HEK293 (cell line): ENCODE measurements around the gene TAPBP.

Experiments used
- EGR2 ChIP-seq: fragments of 450-650 bp; formaldehyde crosslinking; IDR thresholded peaks from 2 replicates; pipeline ENCODE4 v1.5.1; 2016; ENCODE audit warnings: low read depth, missing biosample characterization, missing genetic modification characterization
- GLIS1 ChIP-seq: fragments of 450-650 bp; formaldehyde crosslinking; IDR thresholded peaks from 2 replicates; pipeline ENCODE4 v1.5.1; 2016; ENCODE audit warnings: missing biosample characterization, missing genetic modification characterization
- SALL2 ChIP-seq: fragments of 450-650 bp; formaldehyde crosslinking; IDR thresholded peaks from 2 replicates; pipeline ENCODE4 v1.5.0; 2017; ENCODE audit warnings: missing biosample characterization, mild to moderate bottlenecking, missing genetic modification characterization, borderline replicate concordance
- SCRT2 ChIP-seq: fragments of 450-650 bp; formaldehyde crosslinking; IDR thresholded peaks from 2 replicates; pipeline ENCODE4 v1.5.1; 2016; ENCODE audit warnings: missing biosample characterization, missing genetic modification characterization
- SP7 ChIP-seq: fragments of 450-650 bp; formaldehyde crosslinking; IDR thresholded peaks from 2 replicates; pipeline ENCODE4 v1.5.1; 2016; ENCODE audit warnings: missing biosample characterization, missing genetic modification characterization
- ZNF10 ChIP-seq: fragments of 450-650 bp; formaldehyde crosslinking; IDR thresholded peaks from 2 replicates; pipeline ENCODE4 v1.5.1; 2017; ENCODE audit warnings: missing biosample characterization, missing genetic modification characterization
- ZNF133 ChIP-seq: fragments of 450-650 bp; formaldehyde crosslinking; IDR thresholded peaks from 2 replicates; pipeline ENCODE4 v1.5.1; 2016; ENCODE audit warnings: missing biosample characterization, missing genetic modification characterization
- ZNF138 ChIP-seq: fragments of 450-650 bp; formaldehyde crosslinking; IDR thresholded peaks from 2 replicates; pipeline ENCODE4 v1.5.1; 2016; ENCODE audit warnings: missing biosample characterization, missing genetic modification characterization, borderline replicate concordance
- ZNF202 ChIP-seq: fragments of 450-650 bp; formaldehyde crosslinking; IDR thresholded peaks from 2 replicates; pipeline ENCODE4 v1.5.1; 2016; ENCODE audit warnings: missing biosample characterization, missing genetic modification characterization, borderline replicate concordance
- ZNF223 ChIP-seq: fragments of 450-650 bp; formaldehyde crosslinking; IDR thresholded peaks from 2 replicates; pipeline ENCODE4 v1.5.1; 2016; ENCODE audit warnings: missing biosample characterization, missing genetic modification characterization
- ZNF24 ChIP-seq: fragments of 450-650 bp; formaldehyde crosslinking; IDR thresholded peaks from 2 replicates; pipeline ENCODE4 v1.5.1; 2016; ENCODE audit warnings: missing biosample characterization, missing genetic modification characterization
- ZNF274 ChIP-seq, 2 experiments: fragments of 200-500 bp in 1 of 2; fragments of 450-650 bp in 1 of 2; sonication (Bioruptor generic) in 1 of 2; formaldehyde crosslinking in 1 of 2; IDR thresholded peaks; 2 replicates each; pipeline versions ENCODE4 v1.5.1 to v1.6.1; 2014 to 2016; ENCODE audit warnings: borderline replicate concordance in 1 of 2, inconsistent platforms in 1 of 2, low read length in 1 of 2, missing biosample characterization in 1 of 2, missing genetic modification characterization in 1 of 2
- ZNF341 ChIP-seq: fragments of 450-650 bp; formaldehyde crosslinking; IDR thresholded peaks from 2 replicates; pipeline ENCODE4; 2016; ENCODE audit warnings: low read depth, missing biosample characterization, missing genetic modification characterization
- ZNF366 ChIP-seq: fragments of 450-650 bp; formaldehyde crosslinking; conservative IDR thresholded peaks from 2 replicates; pipeline ENCODE4 v1.5.1; 2016; ENCODE audit warnings: missing biosample characterization, missing genetic modification characterization
- ZNF549 ChIP-seq: fragments of 450-650 bp; IDR thresholded peaks from 2 replicates; pipeline ENCODE4 v1.5.1; 2018; ENCODE audit warnings: missing biosample characterization, missing genetic modification characterization, mild to moderate bottlenecking, inconsistent platforms, moderate library complexity
- ZNF830 ChIP-seq: fragments of 450-650 bp; IDR thresholded peaks from 2 replicates; pipeline ENCODE4 v1.5.0; 2018; ENCODE audit warnings: missing biosample characterization, missing genetic modification characterization, low read depth, mild to moderate bottlenecking, moderate library complexity
- ZNF843 ChIP-seq: fragments of 450-650 bp; formaldehyde crosslinking; IDR thresholded peaks from 2 replicates; pipeline ENCODE4 v1.5.1; 2016; ENCODE audit warnings: missing biosample characterization, missing genetic modification characterization
- ZSCAN30 ChIP-seq: fragments of 450-650 bp; IDR thresholded peaks from 2 replicates; pipeline ENCODE4 v1.5.1; 2018; ENCODE audit warnings: missing biosample characterization, mild to moderate bottlenecking, missing genetic modification characterization, moderate library complexity
- TF ChIP-seq, protein P1 (sequence below): fragments of 450-650 bp; IDR thresholded peaks from 2 replicates; pipeline ENCODE4 v1.5.1; 2018; ENCODE audit warnings: missing biosample characterization, mild to moderate bottlenecking, missing genetic modification characterization
- TF ChIP-seq, protein P2 (sequence below): fragments of 450-650 bp; formaldehyde crosslinking; IDR thresholded peaks from 2 replicates; pipeline ENCODE4 v1.5.1; 2016; ENCODE audit warnings: missing biosample characterization, missing genetic modification characterization, low read depth
- TF ChIP-seq, protein P3 (sequence below): fragments of 450-650 bp; formaldehyde crosslinking; IDR thresholded peaks from 2 replicates; pipeline ENCODE4 v1.5.1; 2017; ENCODE audit warnings: missing biosample characterization, missing genetic modification characterization
- TF ChIP-seq, protein P4 (sequence below): fragments of 450-650 bp; formaldehyde crosslinking; IDR thresholded peaks from 2 replicates; pipeline ENCODE4 v1.5.1; 2016; ENCODE audit warnings: missing biosample characterization, missing genetic modification characterization, borderline replicate concordance
- TF ChIP-seq, protein P5 (sequence below): fragments of 450-650 bp; formaldehyde crosslinking; IDR thresholded peaks from 2 replicates; pipeline ENCODE4 v1.5.1; 2016; ENCODE audit warnings: missing biosample characterization, missing genetic modification characterization
- TF ChIP-seq, protein P6 (sequence below): fragments of 450-650 bp; formaldehyde crosslinking; IDR thresholded peaks from 2 replicates; pipeline ENCODE4 v1.5.1; 2016; ENCODE audit warnings: missing biosample characterization, missing genetic modification characterization, low read depth
- TF ChIP-seq, protein P7 (sequence below): fragments of 450-650 bp; formaldehyde crosslinking; IDR thresholded peaks from 2 replicates; pipeline ENCODE4 v1.5.1; 2016; ENCODE audit warnings: missing biosample characterization, missing genetic modification characterization

TAPBP gene

DNA sequence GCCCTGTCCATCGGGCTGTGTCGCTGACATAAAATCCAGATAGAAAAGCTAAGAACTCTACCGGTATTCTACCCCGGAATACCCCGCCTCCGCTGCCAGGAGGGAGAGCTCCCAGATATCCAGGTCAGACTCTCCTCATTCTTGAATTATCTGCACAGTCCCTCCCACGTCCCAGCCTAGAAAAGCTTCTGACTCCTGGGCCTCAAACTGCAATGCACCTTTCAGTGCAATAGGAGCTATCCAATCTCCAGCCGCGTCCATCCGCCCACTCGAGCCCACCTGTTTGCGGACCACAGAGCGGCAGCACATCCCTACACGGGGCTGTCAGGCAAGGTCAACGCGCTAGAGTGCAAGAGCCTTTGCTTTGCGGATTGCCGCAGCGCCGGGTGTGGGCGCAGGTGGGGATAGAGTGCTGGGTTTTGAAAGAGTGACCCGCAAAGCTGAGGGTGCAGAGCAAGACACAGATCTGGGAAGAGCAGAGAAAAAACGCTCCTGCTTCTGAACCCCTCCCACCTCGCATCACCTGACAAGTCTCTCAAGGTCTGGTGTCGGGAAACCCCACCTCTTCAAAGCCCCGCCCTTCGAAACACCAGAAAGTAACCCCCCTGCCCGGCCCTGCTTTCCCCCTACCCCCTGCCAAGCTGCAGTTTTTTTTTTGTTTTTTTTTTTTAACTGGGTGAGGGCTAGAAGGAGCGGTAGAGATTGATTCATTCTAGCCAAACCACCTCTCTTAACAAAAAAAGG lies 1.3 kb downstream of the TAPBP start (continued):
- TF ChIP-seq, protein P1, sequence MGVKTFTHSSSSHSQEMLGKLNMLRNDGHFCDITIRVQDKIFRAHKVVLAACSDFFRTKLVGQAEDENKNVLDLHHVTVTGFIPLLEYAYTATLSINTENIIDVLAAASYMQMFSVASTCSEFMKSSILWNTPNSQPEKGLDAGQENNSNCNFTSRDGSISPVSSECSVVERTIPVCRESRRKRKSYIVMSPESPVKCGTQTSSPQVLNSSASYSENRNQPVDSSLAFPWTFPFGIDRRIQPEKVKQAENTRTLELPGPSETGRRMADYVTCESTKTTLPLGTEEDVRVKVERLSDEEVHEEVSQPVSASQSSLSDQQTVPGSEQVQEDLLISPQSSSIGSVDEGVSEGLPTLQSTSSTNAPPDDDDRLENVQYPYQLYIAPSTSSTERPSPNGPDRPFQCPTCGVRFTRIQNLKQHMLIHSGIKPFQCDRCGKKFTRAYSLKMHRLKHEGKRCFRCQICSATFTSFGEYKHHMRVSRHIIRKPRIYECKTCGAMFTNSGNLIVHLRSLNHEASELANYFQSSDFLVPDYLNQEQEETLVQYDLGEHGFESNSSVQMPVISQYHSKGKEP (tag by site-specific recombination), result no peak
- TF ChIP-seq, protein P2, sequence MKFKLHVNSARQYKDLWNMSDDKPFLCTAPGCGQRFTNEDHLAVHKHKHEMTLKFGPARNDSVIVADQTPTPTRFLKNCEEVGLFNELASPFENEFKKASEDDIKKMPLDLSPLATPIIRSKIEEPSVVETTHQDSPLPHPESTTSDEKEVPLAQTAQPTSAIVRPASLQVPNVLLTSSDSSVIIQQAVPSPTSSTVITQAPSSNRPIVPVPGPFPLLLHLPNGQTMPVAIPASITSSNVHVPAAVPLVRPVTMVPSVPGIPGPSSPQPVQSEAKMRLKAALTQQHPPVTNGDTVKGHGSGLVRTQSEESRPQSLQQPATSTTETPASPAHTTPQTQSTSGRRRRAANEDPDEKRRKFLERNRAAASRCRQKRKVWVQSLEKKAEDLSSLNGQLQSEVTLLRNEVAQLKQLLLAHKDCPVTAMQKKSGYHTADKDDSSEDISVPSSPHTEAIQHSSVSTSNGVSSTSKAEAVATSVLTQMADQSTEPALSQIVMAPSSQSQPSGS, result no peak
- TF ChIP-seq ZNF10 (no peak), ZNF138 (tag by site-specific recombination) (no peak), ZNF366 (tag by site-specific recombination) (peak; percentile 51), SP7 (no peak), ZNF24 (tag by site-specific recombination) (no peak), ZNF202 (tag by site-specific recombination) (no peak), ZNF341 (tag by site-specific recombination) (peak; percentile 87), ZSCAN30 (tag by site-specific recombination) (no peak), ZNF133 (tag by site-specific recombination) (no peak), EGR2 (peak; percentile 86), ZNF830 (tag by site-specific recombination) (no peak), ZNF843 (tag by site-specific recombination) (no peak), SALL2 (tag by site-specific recombination) (no peak), GLIS1 (tag by site-specific recombination) (peak; percentile 95), ZNF223 (tag by site-specific recombination) (no peak), SCRT2 (tag by site-specific recombination) (peak; percentile 98), ZNF274 (IDR thresholded peaks at IDR 0.05; ENCODE audit: low read length) (no peak), ZNF274 (tag by site-specific recombination; IDR thresholded peaks at IDR 0.05; ENCODE audit: borderline replicate concordance) (no peak), ZNF549 (tag by site-specific recombination) (no peak)
- TF ChIP-seq, protein P3, sequence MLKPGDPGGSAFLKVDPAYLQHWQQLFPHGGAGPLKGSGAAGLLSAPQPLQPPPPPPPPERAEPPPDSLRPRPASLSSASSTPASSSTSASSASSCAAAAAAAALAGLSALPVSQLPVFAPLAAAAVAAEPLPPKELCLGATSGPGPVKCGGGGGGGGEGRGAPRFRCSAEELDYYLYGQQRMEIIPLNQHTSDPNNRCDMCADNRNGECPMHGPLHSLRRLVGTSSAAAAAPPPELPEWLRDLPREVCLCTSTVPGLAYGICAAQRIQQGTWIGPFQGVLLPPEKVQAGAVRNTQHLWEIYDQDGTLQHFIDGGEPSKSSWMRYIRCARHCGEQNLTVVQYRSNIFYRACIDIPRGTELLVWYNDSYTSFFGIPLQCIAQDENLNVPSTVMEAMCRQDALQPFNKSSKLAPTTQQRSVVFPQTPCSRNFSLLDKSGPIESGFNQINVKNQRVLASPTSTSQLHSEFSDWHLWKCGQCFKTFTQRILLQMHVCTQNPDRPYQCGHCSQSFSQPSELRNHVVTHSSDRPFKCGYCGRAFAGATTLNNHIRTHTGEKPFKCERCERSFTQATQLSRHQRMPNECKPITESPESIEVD (tag by site-specific recombination), result no peak
- TF ChIP-seq, protein P4, sequence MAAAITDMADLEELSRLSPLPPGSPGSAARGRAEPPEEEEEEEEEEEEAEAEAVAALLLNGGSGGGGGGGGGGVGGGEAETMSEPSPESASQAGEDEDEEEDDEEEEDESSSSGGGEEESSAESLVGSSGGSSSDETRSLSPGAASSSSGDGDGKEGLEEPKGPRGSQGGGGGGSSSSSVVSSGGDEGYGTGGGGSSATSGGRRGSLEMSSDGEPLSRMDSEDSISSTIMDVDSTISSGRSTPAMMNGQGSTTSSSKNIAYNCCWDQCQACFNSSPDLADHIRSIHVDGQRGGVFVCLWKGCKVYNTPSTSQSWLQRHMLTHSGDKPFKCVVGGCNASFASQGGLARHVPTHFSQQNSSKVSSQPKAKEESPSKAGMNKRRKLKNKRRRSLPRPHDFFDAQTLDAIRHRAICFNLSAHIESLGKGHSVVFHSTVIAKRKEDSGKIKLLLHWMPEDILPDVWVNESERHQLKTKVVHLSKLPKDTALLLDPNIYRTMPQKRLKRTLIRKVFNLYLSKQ, result no peak
- TF ChIP-seq, protein P5, sequence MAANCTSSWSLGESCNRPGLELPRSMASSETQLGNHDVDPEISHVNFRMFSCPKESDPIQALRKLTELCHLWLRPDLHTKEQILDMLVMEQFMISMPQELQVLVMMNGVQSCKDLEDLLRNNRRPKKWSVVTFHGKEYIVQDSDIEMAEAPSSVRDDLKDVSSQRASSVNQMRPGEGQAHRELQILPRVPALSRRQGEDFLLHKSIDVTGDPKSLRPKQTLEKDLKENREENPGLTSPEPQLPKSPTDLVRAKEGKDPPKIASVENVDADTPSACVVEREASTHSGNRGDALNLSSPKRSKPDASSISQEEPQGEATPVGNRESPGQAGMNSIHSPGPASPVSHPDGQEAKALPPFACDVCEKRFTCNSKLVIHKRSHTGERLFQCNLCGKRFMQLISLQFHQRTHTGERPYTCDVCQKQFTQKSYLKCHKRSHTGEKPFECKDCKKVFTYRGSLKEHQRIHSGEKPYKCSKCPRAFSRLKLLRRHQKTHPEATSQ (tag by site-specific recombination), result no peak
- TF ChIP-seq, protein P6, sequence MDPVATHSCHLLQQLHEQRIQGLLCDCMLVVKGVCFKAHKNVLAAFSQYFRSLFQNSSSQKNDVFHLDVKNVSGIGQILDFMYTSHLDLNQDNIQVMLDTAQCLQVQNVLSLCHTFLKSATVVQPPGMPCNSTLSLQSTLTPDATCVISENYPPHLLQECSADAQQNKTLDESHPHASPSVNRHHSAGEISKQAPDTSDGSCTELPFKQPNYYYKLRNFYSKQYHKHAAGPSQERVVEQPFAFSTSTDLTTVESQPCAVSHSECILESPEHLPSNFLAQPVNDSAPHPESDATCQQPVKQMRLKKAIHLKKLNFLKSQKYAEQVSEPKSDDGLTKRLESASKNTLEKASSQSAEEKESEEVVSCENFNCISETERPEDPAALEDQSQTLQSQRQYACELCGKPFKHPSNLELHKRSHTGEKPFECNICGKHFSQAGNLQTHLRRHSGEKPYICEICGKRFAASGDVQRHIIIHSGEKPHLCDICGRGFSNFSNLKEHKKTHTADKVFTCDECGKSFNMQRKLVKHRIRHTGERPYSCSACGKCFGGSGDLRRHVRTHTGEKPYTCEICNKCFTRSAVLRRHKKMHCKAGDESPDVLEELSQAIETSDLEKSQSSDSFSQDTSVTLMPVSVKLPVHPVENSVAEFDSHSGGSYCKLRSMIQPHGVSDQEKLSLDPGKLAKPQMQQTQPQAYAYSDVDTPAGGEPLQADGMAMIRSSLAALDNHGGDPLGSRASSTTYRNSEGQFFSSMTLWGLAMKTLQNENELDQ (tag by site-specific recombination), result no peak
- TF ChIP-seq, protein P7, sequence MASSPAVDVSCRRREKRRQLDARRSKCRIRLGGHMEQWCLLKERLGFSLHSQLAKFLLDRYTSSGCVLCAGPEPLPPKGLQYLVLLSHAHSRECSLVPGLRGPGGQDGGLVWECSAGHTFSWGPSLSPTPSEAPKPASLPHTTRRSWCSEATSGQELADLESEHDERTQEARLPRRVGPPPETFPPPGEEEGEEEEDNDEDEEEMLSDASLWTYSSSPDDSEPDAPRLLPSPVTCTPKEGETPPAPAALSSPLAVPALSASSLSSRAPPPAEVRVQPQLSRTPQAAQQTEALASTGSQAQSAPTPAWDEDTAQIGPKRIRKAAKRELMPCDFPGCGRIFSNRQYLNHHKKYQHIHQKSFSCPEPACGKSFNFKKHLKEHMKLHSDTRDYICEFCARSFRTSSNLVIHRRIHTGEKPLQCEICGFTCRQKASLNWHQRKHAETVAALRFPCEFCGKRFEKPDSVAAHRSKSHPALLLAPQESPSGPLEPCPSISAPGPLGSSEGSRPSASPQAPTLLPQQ (tag by site-specific recombination), result no peak
